GM12865 (cell line): ENCODE measurements around the gene TRAT1.

Source experiments
- DNase-seq: peaks from one replicate; pipeline ENCODE4 v3.0.0; 2010; ENCODE audit warnings: low read depth
- H3K4me3 ChIP-seq: 2 replicates; pipeline ENCODE4 v1.5.1; 2011; ENCODE audit warnings: mild to moderate bottlenecking, low read depth, low read length, control low read depth
- CTCF ChIP-seq: IDR thresholded peaks from 2 replicates; pipeline ENCODE4 v1.5.1; 2011; ENCODE audit warnings: low read length, control low read depth, low read depth, inconsistent platforms; ENCODE audit not compliant: insufficient read depth; ENCODE audit errors: missing control alignments

TRAT1 gene

DNA sequence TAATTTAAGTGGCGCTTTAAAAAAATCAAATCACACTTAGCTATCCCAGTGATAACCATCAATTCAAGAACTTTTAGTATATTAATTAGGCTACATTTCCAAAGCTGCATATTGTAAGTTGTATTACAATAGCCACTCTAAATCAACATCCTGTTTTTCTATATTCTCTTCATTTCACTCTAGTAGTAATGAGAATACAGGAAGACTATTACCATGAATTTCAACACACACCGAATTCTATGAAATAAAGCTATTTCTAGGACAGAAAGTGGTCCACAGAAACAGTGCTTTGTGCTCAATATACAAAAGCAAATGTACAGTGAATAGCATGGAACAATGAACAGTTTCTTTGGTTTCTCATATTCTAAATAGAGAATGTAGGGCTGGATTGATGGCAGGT is 24.6 kb downstream of the TRAT1 start:
- no peak overlapping the region for H3K4me3 ChIP-seq
- no peak for DNase-seq
- TF ChIP-seq CTCF, result no peak

GRCh38 chr3:108849075-108849474 is 26.5 kb downstream of the TRAT1 start:
- DNase-seq, result no peak
- TF ChIP-seq CTCF, result no peak
- no peak overlapping the region for H3K4me3 ChIP-seq

GRCh38 chr3:108861401-108861800 is 38.8 kb downstream of the TRAT1 start:
- TF ChIP-seq CTCF, result no peak
- DNase-seq, result no peak
- no peak overlapping the region for H3K4me3 ChIP-seq

GRCh38 chr3:108862865-108863798 is 40.5 kb downstream of the TRAT1 start:
- no peak for TF ChIP-seq CTCF
- no peak overlapping the region for H3K4me3 ChIP-seq
- DNase-seq, result peak; percentile 4

- TF ChIP-seq CTCF, result no peak
- H3K4me3 ChIP-seq, result no peak overlapping the region
- no peak for DNase-seq
Observed at GRCh38 chr3:108863799-108864135, 41.2 kb downstream of the TRAT1 start.

DNA sequence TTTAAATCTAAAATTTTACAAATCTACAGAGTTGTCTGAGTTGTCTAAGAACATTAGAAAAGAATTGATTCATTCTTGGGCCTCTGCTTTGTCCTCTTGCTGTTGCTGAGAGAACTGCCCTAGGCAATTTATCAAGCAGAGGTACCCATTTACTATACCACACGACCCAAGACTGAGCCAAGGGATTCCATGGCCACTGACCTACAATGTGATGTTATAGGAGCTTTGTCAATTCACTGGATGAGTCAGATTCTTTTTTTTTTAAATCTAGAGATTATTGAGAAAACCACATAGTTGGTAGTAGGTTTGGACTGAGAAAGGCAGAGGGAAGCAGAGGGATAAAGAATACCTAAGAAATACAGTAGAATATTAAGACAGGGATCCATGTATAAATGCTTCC is 55.3 kb downstream of the TRAT1 start:
- no peak overlapping the region for H3K4me3 ChIP-seq
- TF ChIP-seq CTCF, result no peak
- no peak for DNase-seq

DNA sequence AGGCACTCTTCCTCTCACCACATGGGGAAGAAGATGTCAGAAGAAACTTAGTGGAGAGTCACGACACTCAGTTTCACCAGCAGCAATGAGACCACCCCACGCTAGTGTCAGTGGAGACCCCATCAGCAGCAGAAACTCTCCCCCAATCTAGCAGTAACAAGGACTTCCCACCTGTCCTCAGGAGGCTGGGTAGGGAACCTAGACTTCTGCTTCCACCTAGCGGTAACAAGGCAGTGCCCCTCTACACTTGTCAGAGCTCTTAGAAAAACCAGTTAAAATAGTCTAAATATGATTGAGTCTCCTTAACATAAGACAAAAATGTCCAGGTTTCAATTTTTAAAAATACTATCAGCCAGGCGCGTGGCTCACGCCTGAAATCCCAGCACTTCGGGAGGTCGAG is 57.3 kb downstream of the TRAT1 start:
- no peak for DNase-seq

More for the DNA sequence above, 57.3 kb downstream of the TRAT1 start:
- H3K4me3 ChIP-seq, result no peak overlapping the region
- TF ChIP-seq CTCF, result no peak
